Aorta (tissue), 5 donors: Measurements from ENCODE around the gene PEX14. TPM values are rescaled to one million over a fixed set of nuclear protein-coding genes. Genes with fewer than 3 reads are reported as not detected.
A peak's percentile ranks its signal among the peaks of the same experiment; 100 is the strongest.
"Not testable (repeated sequence)": the region's sequence is repeated elsewhere in the genome, so short reads cannot be mapped to it uniquely, and the experiment has no call there.

Source experiments
- ATAC-seq: fragments of 200-7000 bp; cut with Tn5 transposase; one replicate; pipeline ENCODE4 v1.9.1; 2022; ENCODE audit warnings: moderate library complexity; ENCODE audit not compliant: low FRiP score
- DNase-seq, 2 donors: peaks; one replicate each; pipeline ENCODE4 v3.0.0-alpha.2; 2020
- H3K27ac ChIP-seq, 2 donors: one replicate each; pipeline ENCODE4 v1.5.1; 2013; ENCODE audit warnings: low read length in 2 of 2, mild to moderate bottlenecking in 2 of 2, moderate library complexity in 2 of 2, control low read depth in 1 of 2, inconsistent platforms in 1 of 2, low read depth in 1 of 2
- H3K27me3 ChIP-seq, 2 donors: one replicate each; pipeline ENCODE4 v1.6.1; 2013; ENCODE audit warnings: control low read depth in 1 of 2, low read length in 1 of 2, mild to moderate bottlenecking in 1 of 2, moderate library complexity in 1 of 2; ENCODE audit not compliant: insufficient read depth in 2 of 2, control insufficient read depth in 1 of 2
- H3K36me3 ChIP-seq, 2 donors: one replicate each; pipeline ENCODE4 v1.6.1; 2013; ENCODE audit warnings: control low read depth in 1 of 2, low read length in 1 of 2, mild to moderate bottlenecking in 1 of 2; ENCODE audit not compliant: insufficient read depth in 2 of 2, control insufficient read depth in 1 of 2
- H3K4me1 ChIP-seq, 2 donors: one replicate each; pipeline ENCODE4 v1.6.1; 2013; ENCODE audit warnings: low read length in 2 of 2, control low read depth in 1 of 2, mild to moderate bottlenecking in 1 of 2, moderate library complexity in 1 of 2; ENCODE audit not compliant: insufficient read depth in 2 of 2, control insufficient read depth in 1 of 2
- H3K4me3 ChIP-seq, 2 donors: one replicate each; pipeline ENCODE4 v1.5.1; 2013; ENCODE audit warnings: low read length in 2 of 2, control low read depth in 1 of 2, mild to moderate bottlenecking in 1 of 2
- H3K9me3 ChIP-seq: one replicate; pipeline ENCODE4 v1.6.1; 2013; ENCODE audit warnings: mild to moderate bottlenecking, low read length; ENCODE audit not compliant: control insufficient read depth
- WGBS, 2 donors: extraction: QIAGEN DNeasy Blood & Tissue Kit; methylation state at CpG; one replicate each; pipeline ENCODE4 v1.1.7; 2013; 5-methylcytosine and 5-hydroxymethylcytosine counted together
- intact Hi-C, 2 donors: fragments of 100-400 bp; cut with DNase I; formaldehyde crosslinking; loops; one replicate each; pipeline versions ENCODE4 v1.14.2 to v1.15.0; 2022
- polyA plus RNA-seq, 2 donors: library from polyadenylated mRNA; stranded (reverse); fragments of 200-250 nt; gene quantifications; one replicate each; pipeline ENCODE4 v1.2.3, GENCODE V29; 2013
- total RNA-seq, 2 donors: library from RNA; stranded (reverse); fragmentation: NEBNext Ultra II Directional; extraction: Animal tissue kit (Norgen Biotek cat#: 25700); gene quantifications; one replicate each; pipeline ENCODE4 v1.2.1, GENCODE V29; 2021
- donor health status: healthy with polysubstance abuse.
- donor health status: Bipolar disorder and iron deficiency.
- donor health status: DM: no; HTN: no; CAD: no.
- donor health status: DM: no; HTN: no; CAD: no.
- donor health status: DM: yes; HTN: yes; CAD: no.

Gene PEX14
- total and polyA plus RNA-seq, 4 donors, result 4.5 to 16.9 (median 14.4) TPM

DNA sequence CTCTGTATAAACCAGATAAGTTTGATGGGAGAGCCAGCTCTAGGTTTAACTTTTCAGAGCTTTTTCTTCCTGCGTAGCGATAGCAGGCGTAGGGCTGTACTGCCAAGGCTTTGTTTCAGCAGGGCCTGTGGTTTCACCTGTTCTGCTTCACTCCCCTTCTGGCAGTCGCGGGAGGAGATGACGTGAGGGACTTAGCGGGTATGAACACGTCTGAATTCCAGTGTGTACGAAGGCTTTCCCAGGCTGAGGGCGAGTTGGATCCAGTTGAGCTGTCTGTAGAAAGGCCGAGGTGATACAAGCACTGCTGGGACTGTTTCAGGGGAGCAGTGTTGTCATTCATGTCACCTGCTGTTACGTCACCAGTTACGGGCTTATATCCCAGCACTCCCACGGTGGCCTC is 21.2 kb downstream of the PEX14 start:
- H3K9me3 ChIP-seq, result no peaks in the 10 kb centered on the region
- H3K27me3 ChIP-seq, result no peaks in the 10 kb centered on the region
- no peak overlapping the region for H3K27ac ChIP-seq
- ATAC-seq (no peak), DNase-seq (peak in 1 of 2 donors; percentile 51)
- intact Hi-C loops, result loop anchor here in 1 of 2 donors (10.0 kb wide), 1 partner anchor 449 kb away; no protein-coding TSS in a partner anchor
- WGBS, 2 donors, result 88 to 90% methylated on average over 14 of the region's 14 CpGs
- no peak overlapping the region for H3K4me3 ChIP-seq
- no peaks in the 10 kb centered on the region for H3K36me3 ChIP-seq
- H3K4me1 ChIP-seq, result no peaks in the 10 kb centered on the region

GRCh38 chr1:10497109-10497508 is 22.4 kb downstream of the PEX14 start:
- no peaks in the 10 kb centered on the region for H3K9me3 ChIP-seq
- WGBS, 2 donors, result 88 to 90% methylated on average over 7 of the region's 7 CpGs
- no peaks in the 10 kb centered on the region for H3K36me3 ChIP-seq
- no peaks in the 10 kb centered on the region for H3K27me3 ChIP-seq
- no peak overlapping the region for H3K4me3 ChIP-seq
- ATAC-seq (no peak), DNase-seq (peak in 1 of 2 donors; percentile 13)
- no peak overlapping the region for H3K27ac ChIP-seq
- H3K4me1 ChIP-seq, result no peaks in the 10 kb centered on the region
- intact Hi-C loops, result loop anchor here in 1 of 2 donors (10.0 kb wide), 1 partner anchor 448 kb away; no protein-coding TSS in a partner anchor

- intact Hi-C loops, result loop anchor here in 1 of 2 donors (10.0 kb wide), 1 partner anchor 447 kb away; no protein-coding TSS in a partner anchor
- 86 to 92% methylated on average over 8 of the region's 8 CpGs for WGBS, 2 donors
- Histone ChIP-seq H3K4me1 (no peaks in the 10 kb centered on the region), H3K9me3 (no peaks in the 10 kb centered on the region), H3K27ac (no peak overlapping the region), H3K27me3 (no peaks in the 10 kb centered on the region), H3K4me3 (no peak overlapping the region), H3K36me3 (no peaks in the 10 kb centered on the region)
- DNase-seq, result no peak
- no peak for ATAC-seq
Observed at GRCh38 chr1:10498231-10498630, 23.5 kb downstream of the PEX14 start.

DNA sequence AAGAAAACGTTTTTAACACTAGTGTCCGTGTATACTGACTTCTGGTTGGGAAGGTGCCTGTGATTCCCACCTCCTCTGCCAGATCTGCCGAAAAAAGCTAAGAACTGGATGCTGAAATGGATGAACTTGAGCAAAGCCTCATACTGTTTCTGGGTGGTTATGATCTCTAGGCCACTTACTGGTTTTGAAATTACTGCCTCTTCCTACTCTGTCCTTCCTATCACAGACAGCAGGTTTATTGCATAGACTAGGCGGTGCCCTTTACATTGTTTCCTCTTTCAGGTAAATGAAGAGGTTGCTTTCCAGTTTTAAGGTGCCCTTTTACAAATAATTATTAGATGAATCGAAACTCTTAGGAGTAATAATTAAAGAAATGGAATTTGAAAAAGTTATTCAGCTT is 27.5 kb downstream of the PEX14 start:
- no peak overlapping the region for H3K4me3 ChIP-seq
- H3K27ac ChIP-seq, result no peak overlapping the region
- no peaks in the 10 kb centered on the region for H3K36me3 ChIP-seq
- no peak for DNase-seq
- ATAC-seq, result no peak
- H3K27me3 ChIP-seq, result no peaks in the 10 kb centered on the region
- intact Hi-C loops, result loop anchor here in 1 of 2 donors (10.0 kb wide), 1 partner anchor 443 kb away; no protein-coding TSS in a partner anchor
- WGBS, 2 donors, result 90 to 92% methylated on average over 5 of the region's 5 CpGs
- H3K4me1 ChIP-seq, result no peaks in the 10 kb centered on the region
- no peaks in the 10 kb centered on the region for H3K9me3 ChIP-seq

- H3K9me3 ChIP-seq, result no peaks in the 10 kb centered on the region
Observed at GRCh38 chr1:10504249-10504648, 29.5 kb downstream of the PEX14 start.

GRCh38 chr1:10506046-10506676 is 31.4 kb downstream of the PEX14 start:
- not testable (repeated sequence) for H3K4me3 ChIP-seq, H3K27ac ChIP-seq, H3K36me3 ChIP-seq, H3K4me1 ChIP-seq, ATAC-seq, H3K9me3 ChIP-seq, H3K27me3 ChIP-seq
- DNase-seq, result peak in 1 of 2 donors; percentile 13
- intact Hi-C loops, result loop anchor here (2.0 to 10.0 kb wide), 4 partner anchors 286 to 439 kb away; no protein-coding TSS in a partner anchor
- WGBS, 2 donors, result 91 to 95% methylated on average over 12 of the region's 12 CpGs

More at GRCh38 chr1:10504249-10504648, 29.5 kb downstream of the PEX14 start:
- no peak overlapping the region for H3K4me3 ChIP-seq
- intact Hi-C loops, result loop anchor here in 1 of 2 donors (10.0 kb wide), 1 partner anchor 441 kb away; no protein-coding TSS in a partner anchor
- H3K27me3 ChIP-seq, result no peaks in the 10 kb centered on the region
- 74 to 81% methylated on average over 5 of the region's 5 CpGs for WGBS, 2 donors
- DNase-seq (peak in 1 of 2 donors; percentile 59), ATAC-seq (no peak)
- H3K27ac ChIP-seq, result no peak overlapping the region
- no peaks in the 10 kb centered on the region for H3K4me1 ChIP-seq
- H3K36me3 ChIP-seq, result no peaks in the 10 kb centered on the region

- Histone ChIP-seq H3K9me3 (no peaks in the 10 kb centered on the region), H3K4me3 (no peak overlapping the region), H3K4me1 (peaks cover 0 to 7% of the 10 kb centered on the region in 2 donors), H3K27me3 (no peaks in the 10 kb centered on the region), H3K27ac (no peak overlapping the region), H3K36me3 (no peaks in the 10 kb centered on the region)
- ATAC-seq (no peak), DNase-seq (no peak)
- 69 to 79% methylated on average over 4 of the region's 4 CpGs for WGBS, 2 donors
- intact Hi-C loops, result loop anchor here (2.0 to 10.0 kb wide), 4 partner anchors 286 to 438 kb away; no protein-coding TSS in a partner anchor
Observed at GRCh38 chr1:10506677-10507047, 31.9 kb downstream of the PEX14 start.

- no peak overlapping the region for H3K27ac ChIP-seq
- no peaks in the 10 kb centered on the region for H3K27me3 ChIP-seq
- WGBS, 2 donors, result 71% methylated on average over 17 of the region's 17 CpGs
- no peak overlapping the region for H3K4me3 ChIP-seq
- no peaks in the 10 kb centered on the region for H3K36me3 ChIP-seq
- peaks cover 0 to 7% of the 10 kb centered on the region in 2 donors for H3K4me1 ChIP-seq
- intact Hi-C loops, result loop anchor here (2.0 to 10.0 kb wide), 4 partner anchors 285 to 438 kb away; no protein-coding TSS in a partner anchor
- ATAC-seq (peak; percentile 85), DNase-seq (peak; percentile 76 to 81)
- no peaks in the 10 kb centered on the region for H3K9me3 ChIP-seq
Observed at GRCh38 chr1:10507111-10507879, 32.5 kb downstream of the PEX14 start.
